K562 (cell line): Measurements from ENCODE around the gene CCDC192. TPM values are rescaled to one million over a fixed set of nuclear protein-coding genes. Genes with fewer than 3 reads are reported as not detected.

Experiments used
- ATAC-seq: fragments of 200-7000 bp; cut with Tn5 transposase; 3 replicates; pipeline ENCODE4 v1.9.1; 2020; ENCODE audit warnings: moderate library complexity
- BruUV-seq: library from RNA; stranded (reverse); fragments of 400-500 nt; replicated peaks from 2 replicates; lab custom pipeline; 2021; lab: Mats Ljungman, UMichigan
- CTCF ChIA-PET: fragments of 300-600 bp; formaldehyde crosslinking; extraction: SDS; loops from one replicate; lab custom pipeline; 2021; ENCODE audit warnings: low intra/inter-chr PET ratio; lab: Yijun Ruan, JAX
- POLR2A ChIA-PET: fragments of 300-600, 350-650 bp; sonication (Branson Sonifier 250); formaldehyde crosslinking; extraction: SDS; loops from one replicate; lab custom pipeline; 2021; ENCODE audit warnings: antibody characterized with exemption, inconsistent platforms; lab: Yijun Ruan, JAX
- DNase-seq, 4 experiments: peaks; one replicate each; pipeline versions ENCODE4 v3.0.0 to v3.0.0-alpha.2; 2011 to 2018; ENCODE audit warnings: low spot score in 3 of 4, mixed read lengths in 3 of 4; ENCODE audit errors: extremely low read depth in 1 of 4
- FAIRE-seq: peaks from 2 replicates; lab custom pipeline; 2011; peaks lifted over from hg19 to GRCh38; lab: Jason Lieb, UNC
- H2AFZ ChIP-seq: 2 replicates; pipeline ENCODE4 v1.6.0; 2011; ENCODE audit warnings: low read depth, low read length, control low read depth, inconsistent platforms
- H3K27ac ChIP-seq: fragments of 200-600 bp; 3 replicates; pipeline ENCODE4 v1.8.0; 2011; ENCODE audit warnings: low read depth, mild to moderate bottlenecking, control low read depth, inconsistent platforms, low read length, moderate library complexity, mixed read lengths; ENCODE audit errors: extremely low read depth
- H3K27me3 ChIP-seq, 2 experiments: fragments of 300-600 bp in 1 of 2; 2 replicates in 1 of 2; 3 replicates in 1 of 2; pipeline versions ENCODE4 v1.6.0 to v1.8.0; 2011; ENCODE audit warnings: inconsistent platforms in 2 of 2, low read length in 2 of 2, mild to moderate bottlenecking in 1 of 2, mixed read lengths in 1 of 2, moderate library complexity in 1 of 2; ENCODE audit not compliant: control insufficient read depth in 2 of 2, insufficient read depth in 2 of 2
- H3K36me3 ChIP-seq: fragments of 300-600 bp; 3 replicates; pipeline ENCODE4 v1.8.0; 2011; ENCODE audit warnings: mild to moderate bottlenecking, low read length, inconsistent platforms; ENCODE audit not compliant: control insufficient read depth, insufficient read depth
- H3K4me1 ChIP-seq, 2 experiments: fragments of 200-600 bp in 1 of 2; replicated peaks in 1 of 2; 2 replicates in 1 of 2; 3 replicates in 1 of 2; pipeline versions ENCODE4 v1.5.1 to v1.8.0; 2011; ENCODE audit warnings: inconsistent platforms in 2 of 2, low read length in 2 of 2, mild to moderate bottlenecking in 1 of 2, mixed read lengths in 1 of 2, moderate library complexity in 1 of 2; ENCODE audit not compliant: control insufficient read depth in 2 of 2, insufficient read depth in 2 of 2
- H3K4me2 ChIP-seq: 2 replicates; pipeline ENCODE4 v1.6.1; 2011; ENCODE audit warnings: low read length, control low read depth, inconsistent platforms, mixed read lengths; ENCODE audit not compliant: insufficient read depth
- H3K4me3 ChIP-seq: fragments of 200-600 bp; sonication (generic), shearing (Covaris generic); 2 replicates; pipeline ENCODE4 v1.5.1; 2016; ENCODE audit warnings: control low read depth, inconsistent platforms
- H3K79me2 ChIP-seq: fragments of 200-600 bp; 3 replicates; pipeline ENCODE4 v1.8.0; 2011; ENCODE audit warnings: low read length, inconsistent platforms; ENCODE audit not compliant: control insufficient read depth, insufficient read depth
- H3K9ac ChIP-seq, 2 experiments: 2 replicates each; pipeline versions ENCODE4 v1.6.0 to v1.6.1; 2011; ENCODE audit warnings: low read depth in 2 of 2, low read length in 2 of 2, control low read depth in 1 of 2, inconsistent platforms in 1 of 2, mild to moderate bottlenecking in 1 of 2, mixed read lengths in 1 of 2; ENCODE audit not compliant: insufficient read depth in 1 of 2
- H3K9me1 ChIP-seq: one replicate; pipeline ENCODE4 v1.6.0; 2011; ENCODE audit warnings: inconsistent platforms, mild to moderate bottlenecking, low read length, moderate library complexity; ENCODE audit not compliant: control insufficient read depth, insufficient read depth
- H3K9me3 ChIP-seq: replicated peaks from 2 replicates; pipeline ENCODE4 v1.5.1; 2011; ENCODE audit warnings: low read depth, low read length, inconsistent platforms; ENCODE audit not compliant: control insufficient read depth, insufficient read depth
- H4K20me1 ChIP-seq: replicated peaks from 2 replicates; pipeline ENCODE4 v1.6.1; 2011; ENCODE audit warnings: low read length, inconsistent platforms, mixed read lengths; ENCODE audit not compliant: control insufficient read depth, insufficient read depth
- MEIS2 ChIP-seq: fragments of 450-650 bp; IDR thresholded peaks from 2 replicates; pipeline ENCODE4 v1.6.1; 2014; ENCODE audit warnings: mild to moderate bottlenecking; ENCODE audit not compliant: partially characterized antibody
- SMC3 ChIP-seq: conservative IDR thresholded peaks from 2 replicates; pipeline ENCODE4 v1.6.1; 2011; ENCODE audit warnings: low read depth, low read length, improper control_type of control experiment; ENCODE audit not compliant: insufficient read depth
- STAT5B ChIP-seq: fragments of 250-450 bp; sonication (Bioruptor Pico); IDR thresholded peaks from 2 replicates; pipeline ENCODE4 v1.8.0; 2021; ENCODE audit warnings: mild to moderate bottlenecking, inconsistent platforms
- TAF1 ChIP-seq: IDR thresholded peaks from 2 replicates; pipeline ENCODE4 v1.6.1; 2011; ENCODE audit warnings: mild to moderate bottlenecking, low read length, moderate library complexity; ENCODE audit not compliant: insufficient read depth, control insufficient read depth, severe bottlenecking; ENCODE audit errors: extremely low read depth
- TAL1 ChIP-seq: fragments of 450-650 bp; IDR thresholded peaks from 2 replicates; pipeline ENCODE4 v1.6.1; 2016; ENCODE audit warnings: mild to moderate bottlenecking
- TEAD1 ChIP-seq, 2 experiments: fragments of 450-650 bp in 1 of 2; sonication (generic) in 1 of 2; formaldehyde crosslinking; IDR thresholded peaks; 2 replicates each; pipeline versions ENCODE4 v1.4.0 to v1.8.0; 2020 to 2022; ENCODE audit warnings: mild to moderate bottlenecking in 2 of 2, missing genetic modification reagents in 1 of 2
- ZNF133 ChIP-seq: fragments of 250-450 bp; sonication (Bioruptor Pico); IDR thresholded peaks from 2 replicates; pipeline ENCODE4 v1.4.0; 2020; ENCODE audit warnings: mild to moderate bottlenecking
- ZNF41 ChIP-seq: fragments of 250-450 bp; sonication (Bioruptor Pico); conservative IDR thresholded peaks from 2 replicates; pipeline ENCODE4 v1.4.0; 2020; ENCODE audit warnings: mild to moderate bottlenecking
- in situ Hi-C: fragments of 300-500 bp; cut with MboI; formaldehyde crosslinking; loops from 4 replicates; pipeline ENCODE4 v1.15.0; 2018; ENCODE audit warnings: inconsistent platforms, mixed read lengths
- intact Hi-C: fragments of 100-400 bp; cut with micrococcal nuclease; formaldehyde crosslinking; loops from 2 replicates; pipeline ENCODE4 v1.14.2; 2022
- polyA plus RNA-seq, 8 experiments: library from polyadenylated mRNA; depleted of rRNA in 4 of 8; stranded (reverse) in 5 of 8; unstranded in 3 of 8; fragments of >200 nt; fragmentation: Nextera tagmentation in 2 of 8; fragmentation: Illumina TruSeq in 1 of 8; extraction: Ambion mirVana in 2 of 8; extraction: Trizol in 1 of 8; gene quantifications; 2 replicates each; pipeline versions ENCODE4 v1.2.1 to v1.2.3, GENCODE V29; 2011 to 2014; ENCODE audit warnings: inconsistent platforms in 1 of 8, missing spikeins in 1 of 8
- total RNA-seq, 7 experiments: library from RNA; depleted of rRNA in 6 of 7; stranded (reverse); fragments of >200 nt in 6 of 7; fragmentation: Illumina TruSeq in 2 of 7; extraction: Trizol in 2 of 7; gene quantifications; 2 replicates each; pipeline versions ENCODE4 v1.2.1 to v1.2.3, GENCODE V29; 2011 to 2021; ENCODE audit warnings: low replicate concordance in 1 of 7
- TF ChIP-seq, protein P1 (sequence below): fragments of 250-450 bp; sonication (Bioruptor Pico); IDR thresholded peaks from 2 replicates; pipeline ENCODE4 v1.5.0; 2020; ENCODE audit warnings: mild to moderate bottlenecking
- TF ChIP-seq, protein P2 (sequence below): sonication (generic); formaldehyde crosslinking; IDR thresholded peaks from 2 replicates; pipeline ENCODE4 v1.8.0; 2022; ENCODE audit warnings: mild to moderate bottlenecking, missing genetic modification reagents, borderline replicate concordance
- TF ChIP-seq, protein P3 (sequence below): fragments of 250-450 bp; sonication (Bioruptor Pico); IDR thresholded peaks from 2 replicates; pipeline ENCODE4 v1.8.0; 2022; ENCODE audit warnings: inconsistent platforms
- TF ChIP-seq, protein P4 (sequence below): sonication (generic); formaldehyde crosslinking; IDR thresholded peaks from 2 replicates; pipeline ENCODE4 v1.8.1; 2023; ENCODE audit warnings: mild to moderate bottlenecking, missing genetic modification reagents

Gene CCDC192
- total and polyA plus RNA-seq, 9 of the 15 experiments (the other 6 are each of a cell fraction or from before 2014, with no cell fraction given), result 0.21 to 0.66 (median 0.38) TPM; not detected in 2

DNA sequence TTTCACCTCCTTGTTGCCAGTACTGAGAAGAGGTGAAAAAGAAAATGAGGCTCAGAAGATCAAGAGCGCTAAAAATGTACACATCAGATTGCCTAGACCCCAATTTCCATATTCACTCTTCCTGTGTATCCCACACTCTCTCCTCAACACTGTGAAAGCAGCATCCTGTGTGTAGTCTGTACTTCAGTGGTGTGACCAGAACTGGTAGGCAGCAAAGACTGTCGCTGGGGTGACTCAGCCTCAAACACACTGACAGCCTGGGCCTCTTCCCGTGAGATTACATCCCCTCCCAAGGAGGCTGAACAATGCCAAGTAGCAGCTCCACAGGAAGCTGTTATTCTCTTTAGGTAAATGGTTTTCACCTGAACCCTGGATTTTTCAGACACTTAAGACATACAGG, 135.5 kb downstream of the CCDC192 start (continued):
- TF ChIP-seq, protein P1, sequence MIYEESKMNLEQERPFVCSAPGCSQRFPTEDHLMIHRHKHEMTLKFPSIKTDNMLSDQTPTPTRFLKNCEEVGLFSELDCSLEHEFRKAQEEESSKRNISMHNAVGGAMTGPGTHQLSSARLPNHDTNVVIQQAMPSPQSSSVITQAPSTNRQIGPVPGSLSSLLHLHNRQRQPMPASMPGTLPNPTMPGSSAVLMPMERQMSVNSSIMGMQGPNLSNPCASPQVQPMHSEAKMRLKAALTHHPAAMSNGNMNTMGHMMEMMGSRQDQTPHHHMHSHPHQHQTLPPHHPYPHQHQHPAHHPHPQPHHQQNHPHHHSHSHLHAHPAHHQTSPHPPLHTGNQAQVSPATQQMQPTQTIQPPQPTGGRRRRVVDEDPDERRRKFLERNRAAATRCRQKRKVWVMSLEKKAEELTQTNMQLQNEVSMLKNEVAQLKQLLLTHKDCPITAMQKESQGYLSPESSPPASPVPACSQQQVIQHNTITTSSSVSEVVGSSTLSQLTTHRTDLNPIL (CRISPR knock-in tag), result no peak
- TF ChIP-seq MEIS2, result no peak
- TF ChIP-seq ZNF41 (CRISPR knock-in tag), result no peak
- no peak for TF ChIP-seq TAL1
- TF ChIP-seq, protein P2, sequence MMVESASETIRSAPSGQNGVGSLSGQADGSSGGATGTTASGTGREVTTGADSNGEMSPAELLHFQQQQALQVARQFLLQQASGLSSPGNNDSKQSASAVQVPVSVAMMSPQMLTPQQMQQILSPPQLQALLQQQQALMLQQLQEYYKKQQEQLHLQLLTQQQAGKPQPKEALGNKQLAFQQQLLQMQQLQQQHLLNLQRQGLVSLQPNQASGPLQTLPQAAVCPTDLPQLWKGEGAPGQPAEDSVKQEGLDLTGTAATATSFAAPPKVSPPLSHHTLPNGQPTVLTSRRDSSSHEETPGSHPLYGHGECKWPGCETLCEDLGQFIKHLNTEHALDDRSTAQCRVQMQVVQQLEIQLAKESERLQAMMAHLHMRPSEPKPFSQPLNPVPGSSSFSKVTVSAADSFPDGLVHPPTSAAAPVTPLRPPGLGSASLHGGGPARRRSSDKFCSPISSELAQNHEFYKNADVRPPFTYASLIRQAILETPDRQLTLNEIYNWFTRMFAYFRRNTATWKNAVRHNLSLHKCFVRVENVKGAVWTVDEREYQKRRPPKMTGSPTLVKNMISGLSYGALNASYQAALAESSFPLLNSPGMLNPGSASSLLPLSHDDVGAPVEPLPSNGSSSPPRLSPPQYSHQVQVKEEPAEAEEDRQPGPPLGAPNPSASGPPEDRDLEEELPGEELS (CRISPR knock-in tag), result no peak
- TF ChIP-seq, protein P3, sequence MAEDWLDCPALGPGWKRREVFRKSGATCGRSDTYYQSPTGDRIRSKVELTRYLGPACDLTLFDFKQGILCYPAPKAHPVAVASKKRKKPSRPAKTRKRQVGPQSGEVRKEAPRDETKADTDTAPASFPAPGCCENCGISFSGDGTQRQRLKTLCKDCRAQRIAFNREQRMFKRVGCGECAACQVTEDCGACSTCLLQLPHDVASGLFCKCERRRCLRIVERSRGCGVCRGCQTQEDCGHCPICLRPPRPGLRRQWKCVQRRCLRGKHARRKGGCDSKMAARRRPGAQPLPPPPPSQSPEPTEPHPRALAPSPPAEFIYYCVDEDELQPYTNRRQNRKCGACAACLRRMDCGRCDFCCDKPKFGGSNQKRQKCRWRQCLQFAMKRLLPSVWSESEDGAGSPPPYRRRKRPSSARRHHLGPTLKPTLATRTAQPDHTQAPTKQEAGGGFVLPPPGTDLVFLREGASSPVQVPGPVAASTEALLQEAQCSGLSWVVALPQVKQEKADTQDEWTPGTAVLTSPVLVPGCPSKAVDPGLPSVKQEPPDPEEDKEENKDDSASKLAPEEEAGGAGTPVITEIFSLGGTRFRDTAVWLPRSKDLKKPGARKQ, result no peak

DNA sequence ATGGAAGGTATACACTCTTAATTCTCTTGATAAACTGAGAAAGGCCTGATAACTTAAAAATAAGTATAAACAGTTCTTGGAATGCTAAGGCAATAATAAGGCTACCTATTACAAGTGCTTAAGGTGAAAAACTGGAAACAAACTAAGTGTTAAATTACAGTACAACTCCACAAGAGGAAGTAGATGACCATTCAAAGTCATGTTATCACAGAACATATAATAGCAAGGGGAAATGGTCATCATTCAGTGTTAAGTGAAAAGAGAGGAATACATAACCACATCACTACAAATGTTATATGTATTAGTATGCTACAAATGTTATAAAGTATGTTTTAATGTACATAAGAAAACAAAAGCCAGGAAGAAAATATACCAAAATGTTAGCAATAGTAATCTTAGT, 135.9 kb downstream of the CCDC192 start:
- in situ Hi-C loops, result no loop called here

More for the DNA sequence above, 135.9 kb downstream of the CCDC192 start:
- Histone ChIP-seq H3K4me2 (no peak overlapping the region), H3K27ac (no peak overlapping the region), H3K27me3 (no peaks in the 10 kb centered on the region), H3K9me3 (no peaks in the 10 kb centered on the region), H3K4me3 (no peak overlapping the region), H3K9me1 (no peaks in the 10 kb centered on the region), H3K9ac (no peak overlapping the region), H3K36me3 (no peaks in the 10 kb centered on the region), H3K4me1 (no peaks in the 10 kb centered on the region), H2AFZ (no peak overlapping the region), H4K20me1 (no peaks in the 10 kb centered on the region), H3K79me2 (no peaks in the 10 kb centered on the region)
- ATAC-seq (no peak), DNase-seq (no peak), FAIRE-seq (no peak)
- intact Hi-C loops, result no loop called here
- no TSS peak for BruUV-seq
- TF ChIP-seq SMC3 (no peak), TEAD1 (CRISPR knock-in tag; IDR thresholded peaks at IDR 0.05) (no peak), ZNF133 (CRISPR knock-in tag) (no peak), TAF1 (no peak), STAT5B (CRISPR knock-in tag) (no peak)
- TF ChIP-seq, protein P4, sequence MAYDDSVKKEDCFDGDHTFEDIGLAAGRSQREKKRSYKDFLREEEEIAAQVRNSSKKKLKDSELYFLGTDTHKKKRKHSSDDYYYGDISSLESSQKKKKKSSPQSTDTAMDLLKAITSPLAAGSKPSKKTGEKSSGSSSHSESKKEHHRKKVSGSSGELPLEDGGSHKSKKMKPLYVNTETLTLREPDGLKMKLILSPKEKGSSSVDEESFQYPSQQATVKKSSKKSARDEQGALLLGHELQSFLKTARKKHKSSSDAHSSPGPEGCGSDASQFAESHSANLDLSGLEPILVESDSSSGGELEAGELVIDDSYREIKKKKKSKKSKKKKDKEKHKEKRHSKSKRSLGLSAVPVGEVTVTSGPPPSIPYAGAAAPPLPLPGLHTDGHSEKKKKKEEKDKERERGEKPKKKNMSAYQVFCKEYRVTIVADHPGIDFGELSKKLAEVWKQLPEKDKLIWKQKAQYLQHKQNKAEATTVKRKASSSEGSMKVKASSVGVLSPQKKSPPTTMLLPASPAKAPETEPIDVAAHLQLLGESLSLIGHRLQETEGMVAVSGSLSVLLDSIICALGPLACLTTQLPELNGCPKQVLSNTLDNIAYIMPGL, result no peak
- CTCF ChIA-PET, result no interaction called here
- POLR2A ChIA-PET, result no interaction called here
